Umbilical cord (tissue), 2 donors: ENCODE data around the gene PLA2G4A. TPM values are rescaled to one million over a fixed set of nuclear protein-coding genes. Genes with fewer than 3 reads are reported as not detected.

Source experiments
- DNase-seq: peaks from one replicate; pipeline ENCODE4 v3.0.0-alpha.2; 2015; ENCODE audit warnings: low spot score
- total RNA-seq: library from RNA; depleted of rRNA; stranded (reverse); fragments of >200 nt; gene quantifications from one replicate; pipeline ENCODE4 v1.2.3, GENCODE V29; 2014; ENCODE audit warnings: low replicate concordance; ENCODE audit not compliant: insufficient read depth

PLA2G4A gene
- total RNA-seq, 1 donor from 2014 or later = 17.8 TPM

DNA sequence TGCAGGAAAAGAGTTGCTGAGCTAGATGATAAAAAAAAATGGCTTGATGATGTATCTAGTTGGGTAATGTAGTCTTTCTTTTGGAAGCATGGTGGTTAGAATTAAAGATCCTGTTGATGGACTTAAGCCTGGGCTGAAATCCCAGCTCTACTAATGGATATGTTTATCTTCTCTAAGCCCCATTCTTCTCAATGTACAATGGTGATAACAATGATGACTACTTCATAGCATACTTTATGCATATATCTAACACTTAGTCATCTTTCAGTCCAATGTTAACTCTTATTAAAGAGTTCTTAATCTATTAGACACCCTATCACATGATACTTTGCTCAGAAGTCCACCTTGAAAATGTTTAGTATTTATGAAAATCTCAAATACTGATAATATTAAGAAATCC is 189.5 kb downstream of the PLA2G4A start:
- DNase-seq = no peak

DNA sequence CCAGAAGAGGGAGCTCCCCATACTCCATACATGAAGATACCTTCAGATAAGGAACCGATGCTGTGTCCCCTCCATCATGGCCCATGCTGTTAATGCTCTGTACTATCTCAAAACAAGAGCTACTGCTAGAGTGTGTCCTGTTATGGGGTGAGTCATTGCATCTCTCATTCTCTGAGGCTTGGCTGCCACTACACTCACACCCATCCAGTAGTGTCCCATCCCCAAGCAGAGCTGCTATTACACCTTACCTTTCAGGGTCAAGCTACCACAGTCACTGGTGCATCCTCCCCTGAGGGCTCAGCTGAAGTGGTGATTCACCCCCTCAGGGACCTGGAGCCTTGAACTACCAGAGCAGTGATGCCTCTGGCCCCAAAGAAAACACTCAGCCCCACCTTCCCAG is 198.5 kb downstream of the PLA2G4A start:
- DNase-seq = no peak

DNA sequence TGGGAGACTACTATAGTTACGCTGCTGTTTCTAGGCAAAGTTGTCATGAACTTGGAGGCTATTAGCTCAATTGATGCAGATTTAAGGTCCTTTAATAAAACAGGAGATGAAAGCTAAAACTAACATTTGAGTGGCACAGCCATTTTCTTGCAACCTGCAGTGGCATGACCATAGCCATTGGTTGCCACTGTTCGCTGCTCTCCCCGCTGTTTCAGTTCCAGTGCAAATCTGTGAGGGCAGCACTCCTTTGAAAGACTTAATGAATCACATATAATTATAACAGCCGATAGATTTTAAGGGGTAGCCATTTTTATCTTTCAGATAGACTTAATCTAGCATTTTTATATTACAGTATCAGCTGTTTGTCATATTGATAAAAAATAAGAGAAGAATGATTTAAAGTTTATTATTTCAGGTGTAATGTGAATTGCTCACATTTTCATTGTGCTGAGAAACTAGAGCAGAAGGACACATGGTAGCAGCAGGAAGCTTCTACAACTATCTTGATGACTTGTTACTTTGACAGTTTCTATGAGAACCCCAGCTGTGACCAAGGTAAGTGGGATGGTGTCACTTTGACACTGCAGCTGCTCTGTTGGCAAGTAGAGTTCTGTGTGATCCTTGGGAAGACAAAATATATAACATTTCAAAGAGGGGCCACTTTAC is 203.7 kb downstream of the PLA2G4A start:
- DNase-seq = no peak

DNA sequence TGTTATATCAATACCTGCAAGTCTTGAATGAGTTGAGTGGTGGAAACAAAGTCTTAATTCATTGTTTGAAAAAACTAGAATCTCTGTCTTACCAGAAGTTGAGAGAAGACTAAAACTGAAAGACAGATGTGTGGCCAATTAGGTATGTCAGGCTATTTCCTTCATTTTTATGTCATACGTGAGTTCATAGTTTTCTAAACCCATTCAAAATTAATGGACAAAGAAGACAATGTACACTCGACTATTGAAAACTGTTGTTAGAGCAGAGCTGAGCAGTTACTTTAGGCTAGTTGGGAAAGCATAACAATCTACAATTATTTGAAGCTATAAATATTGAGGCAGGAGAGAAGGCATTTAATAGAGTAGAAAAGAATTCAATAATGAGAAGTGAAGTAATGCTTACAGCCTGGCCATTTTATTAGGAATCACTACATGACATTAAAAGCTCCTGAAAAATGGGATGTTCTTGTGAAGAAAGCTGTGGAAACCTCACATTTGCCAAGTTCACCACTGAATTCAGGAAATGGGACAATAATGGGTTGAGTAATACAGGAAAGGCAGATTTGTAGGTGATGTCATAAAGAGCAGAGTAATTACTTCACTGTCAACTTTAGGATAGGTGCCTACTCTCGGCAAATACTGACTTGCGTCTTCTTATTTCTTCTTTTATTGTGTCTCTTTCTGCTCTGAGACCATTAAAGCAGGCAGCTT is 204.4 kb downstream of the PLA2G4A start:
- no peak for DNase-seq

DNA sequence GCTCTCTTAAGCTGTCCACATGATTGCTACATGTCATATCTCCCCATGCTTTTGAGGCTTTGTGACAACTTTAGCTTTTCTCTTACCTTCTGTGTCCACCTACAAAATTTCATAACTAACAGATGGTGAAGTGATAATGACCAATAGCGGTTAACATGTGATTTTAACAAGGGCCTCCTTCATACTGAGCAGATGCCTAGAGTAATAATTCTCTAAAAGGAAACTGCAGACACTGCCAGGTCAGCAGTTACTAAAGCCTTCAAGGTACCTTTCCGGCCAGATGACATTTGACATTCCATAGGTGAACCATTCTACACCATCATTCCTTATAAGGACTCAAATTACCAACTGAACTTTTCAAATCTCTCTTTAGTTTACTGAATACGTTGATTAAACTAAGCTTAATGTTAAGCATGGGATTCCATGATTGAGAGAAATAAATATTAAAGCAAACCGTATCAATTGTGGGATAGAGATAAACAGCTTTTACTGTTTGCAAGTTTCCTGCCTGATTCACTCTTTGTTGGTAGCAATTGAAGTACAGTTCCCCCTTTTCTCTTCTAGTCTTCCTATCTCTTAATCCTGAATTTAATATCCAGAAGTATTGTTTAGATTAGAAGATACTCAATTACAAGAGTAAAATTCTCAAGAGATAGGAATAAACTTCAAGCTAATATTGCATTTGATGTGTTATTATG is 205.1 kb downstream of the PLA2G4A start:
- no peak for DNase-seq

DNA sequence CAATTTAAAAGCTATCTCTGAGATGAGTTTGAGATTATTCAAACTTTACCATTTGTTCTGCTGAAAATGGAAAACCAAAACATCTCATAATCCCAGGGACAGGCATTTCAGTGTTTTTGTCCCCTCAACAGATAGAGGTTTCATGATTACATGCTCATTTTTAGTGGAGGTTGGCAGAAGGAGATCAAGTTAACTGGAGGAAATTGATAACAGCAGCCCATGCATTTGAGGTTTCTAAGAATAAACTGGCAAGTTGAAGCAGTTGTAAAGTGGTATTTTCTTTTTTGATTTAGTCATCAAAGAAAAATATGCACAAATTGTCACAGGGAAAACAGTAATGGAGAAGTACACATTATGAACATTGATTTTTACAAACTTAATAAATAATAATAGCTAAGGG is 205.8 kb downstream of the PLA2G4A start:
- DNase-seq = no peak

DNA sequence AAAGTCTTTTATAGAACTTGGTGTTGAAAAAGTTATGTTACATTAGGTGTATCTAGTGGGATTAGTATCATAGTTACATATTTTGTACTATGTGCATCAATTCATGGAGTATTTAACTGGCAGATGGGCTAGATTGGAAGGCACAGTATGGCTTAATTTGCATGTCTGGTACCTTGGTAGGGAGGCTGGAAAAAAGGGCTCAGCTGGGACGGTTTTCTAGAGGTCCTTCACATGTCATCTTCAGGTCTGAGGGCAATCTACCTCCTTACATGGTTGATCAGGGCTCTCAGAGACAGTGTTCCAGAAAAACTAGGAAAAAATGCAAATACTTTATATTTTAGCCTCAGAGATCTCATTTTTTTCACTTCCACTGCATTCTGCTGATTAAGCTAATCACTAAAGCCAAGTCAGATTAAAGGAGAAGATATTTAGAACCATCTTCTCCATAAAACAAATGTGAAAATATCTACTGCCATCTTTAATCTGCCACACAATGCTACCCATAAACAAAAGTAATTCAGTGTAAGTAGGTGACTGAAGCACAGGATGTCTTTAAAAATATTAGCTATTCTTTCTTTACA is 209.3 kb downstream of the PLA2G4A start:
- no peak for DNase-seq

Other genes with a start within 250 kb of the PLA2G4A start
- gene PTGS2, start 148.5 kb upstream of the PLA2G4A start, total RNA-seq = 113 TPM